HFFc6 (cell line): ENCODE data around the gene UBE2G1. TPM values are rescaled to one million over a fixed set of nuclear protein-coding genes. Genes with fewer than 3 reads are reported as not detected.

ENCODE experiments used
- DNase-seq: peaks from one replicate; pipeline ENCODE4 v3.0.0-alpha.2; 2018
- H3K27ac Mint-ChIP-seq: 2 replicates; pipeline ENCODE4 v1.8.0; 2020; ENCODE audit warnings: mild to moderate bottlenecking, mixed read lengths
- H3K27me3 Mint-ChIP-seq: 2 replicates; pipeline ENCODE4 v1.8.0; 2021; ENCODE audit warnings: mild to moderate bottlenecking, moderate library complexity, mixed read lengths; ENCODE audit not compliant: insufficient read depth
- H3K36me3 Mint-ChIP-seq: 2 replicates; pipeline ENCODE4 v1.8.0; 2021; ENCODE audit warnings: low read depth, mixed read lengths
- H3K4me1 Mint-ChIP-seq: 2 replicates; pipeline ENCODE4 v1.8.0; 2020; ENCODE audit warnings: low read depth, mixed read lengths
- H3K4me3 Mint-ChIP-seq: 2 replicates; pipeline ENCODE4 v1.8.0; 2020; ENCODE audit warnings: mild to moderate bottlenecking, moderate library complexity, mixed read lengths
- H3K9me3 Mint-ChIP-seq: 2 replicates; pipeline ENCODE4 v1.8.0; 2020; ENCODE audit warnings: mild to moderate bottlenecking, mixed read lengths
- CTCF ChIP-seq: fragments of 200-600 bp; sonication (generic); IDR thresholded peaks from 2 replicates; pipeline ENCODE4 v1.5.0; 2021; ENCODE audit warnings: antibody characterized with exemption, mild to moderate bottlenecking
- total RNA-seq, 6 experiments: library from RNA; stranded (reverse); fragmentation: NEBNext Ultra II Directional; extraction: Animal tissue kit (Norgen Biotek cat#: 25700); gene quantifications; 2 replicates in 1 of 6; 3 replicates in 5 of 6; pipeline ENCODE4 v1.2.3, GENCODE V29; 2021

Gene UBE2G1
- total RNA-seq, 6 experiments from 2014 or later, result 56.3 to 73.1 (median 62.6) TPM

GRCh38 chr17:4248504-4249277 lies 117.8 kb downstream of the UBE2G1 start:
- Mint-ChIP-seq H3K27me3 (no peaks in the 10 kb centered on the region; the same call in 1 of the 2 replicates), H3K4me1 (peaks cover 29% of the 10 kb centered on the region), H3K9me3 (no peaks in the 10 kb centered on the region), H3K27ac (no peak overlapping the region), H3K36me3 (peaks cover 10% of the 10 kb centered on the region), H3K4me3 (no peak overlapping the region)
- TF ChIP-seq CTCF, result no peak
- no peak for DNase-seq

- no peak overlapping the region; the same call in 1 of the 2 replicates for H3K27ac Mint-ChIP-seq
- no peaks in the 10 kb centered on the region for H3K27me3 Mint-ChIP-seq
- no peak for TF ChIP-seq CTCF
- DNase-seq, result no peak
- no peak overlapping the region for H3K4me3 Mint-ChIP-seq
- peaks cover 7% of the 10 kb centered on the region; the same call in 1 of the 2 replicates for H3K36me3 Mint-ChIP-seq
- no peaks in the 10 kb centered on the region for H3K9me3 Mint-ChIP-seq
- H3K4me1 Mint-ChIP-seq, result peaks cover 23% of the 10 kb centered on the region
Observed at GRCh38 chr17:4247971-4248388, 118.5 kb downstream of the UBE2G1 start.

- Mint-ChIP-seq H3K4me1 (peaks cover 23% of the 10 kb centered on the region), H3K27me3 (no peaks in the 10 kb centered on the region), H3K9me3 (no peaks in the 10 kb centered on the region), H3K27ac (no peak overlapping the region), H3K4me3 (no peak overlapping the region), H3K36me3 (peaks cover 7% of the 10 kb centered on the region; the same call in 1 of the 2 replicates)
- TF ChIP-seq CTCF, result no peak
- no peak for DNase-seq
Observed at GRCh38 chr17:4247361-4247970, 119.0 kb downstream of the UBE2G1 start.

GRCh38 chr17:4246674-4247073 lies 119.8 kb downstream of the UBE2G1 start:
- H3K27ac Mint-ChIP-seq, result no peak overlapping the region
- H3K4me3 Mint-ChIP-seq, result no peak overlapping the region
- DNase-seq, result no peak
- TF ChIP-seq CTCF, result no peak
- H3K27me3 Mint-ChIP-seq, result no peaks in the 10 kb centered on the region
- peaks cover 7% of the 10 kb centered on the region; the same call in 1 of the 2 replicates for H3K36me3 Mint-ChIP-seq
- no peaks in the 10 kb centered on the region for H3K9me3 Mint-ChIP-seq
- peaks cover 23% of the 10 kb centered on the region for H3K4me1 Mint-ChIP-seq

- Mint-ChIP-seq H3K9me3 (no peaks in the 10 kb centered on the region), H3K27ac (no peak overlapping the region), H3K27me3 (no peaks in the 10 kb centered on the region; the same call in 1 of the 2 replicates), H3K4me1 (no peaks in the 10 kb centered on the region), H3K4me3 (no peak overlapping the region), H3K36me3 (no peaks in the 10 kb centered on the region; the same call in 1 of the 2 replicates)
- DNase-seq, result no peak
- TF ChIP-seq CTCF, result no peak
Observed at GRCh38 chr17:4241535-4241934, 124.9 kb downstream of the UBE2G1 start.
